ENCODE measurements around the gene CEBPE. TPM values are rescaled to one million over a fixed set of nuclear protein-coding genes. Genes with fewer than 3 reads are reported as not detected.

The CEBPE gene
- polyA plus RNA-seq, 1 donor from 2014 or later, result not detected

- Histone ChIP-seq H3K4me2 (ENCODE audit: low read length) (no peak overlapping the region), H2AFZ (ENCODE audit: low read depth, low read length) (no peak overlapping the region), H3K79me2 (replicated peaks; ENCODE audit: insufficient read depth, low read length) (no peaks in the 10 kb centered on the region), H3K9me2 (ENCODE audit: insufficient read depth, low read length) (no peaks in the 10 kb centered on the region), H3K9ac (ENCODE audit: low read length) (no peak overlapping the region), H3K9me3 (ENCODE audit: low read length) (no peaks in the 10 kb centered on the region), H3K36me3 (ENCODE audit: insufficient read depth, low read length) (no peaks in the 10 kb centered on the region), H3K27ac (ENCODE audit: low read length) (no peak overlapping the region), H3K27me3 (ENCODE audit: insufficient read depth, low read depth, low read length) (no peaks in the 10 kb centered on the region), H3K4me3 (ENCODE audit: low read length) (no peak overlapping the region), H4K20me1 (ENCODE audit: insufficient read depth) (no peaks in the 10 kb centered on the region), H3F3A (ENCODE audit: insufficient read depth, low read length, poor library complexity, severe bottlenecking) (no peaks in the 10 kb centered on the region)
- no peak for TF ChIP-seq EP300 (conservative IDR thresholded peaks at IDR 0.05; ENCODE audit: poor library complexity, severe bottlenecking)
- TF ChIP-seq POLR2AphosphoS5 (IDR thresholded peaks at IDR 0.05), result no peak
- no peak for TF ChIP-seq TAF1 (IDR thresholded peaks at IDR 0.05; ENCODE audit: low read depth)
These were observed 590 bp upstream of the CEBPE start for GRCh38 chr14:23119363-23120327.

- H4K20me1 ChIP-seq (ENCODE audit: insufficient read depth), result no peaks in the 10 kb centered on the region
- no peaks in the 10 kb centered on the region for H3K79me2 ChIP-seq (replicated peaks; ENCODE audit: insufficient read depth, low read length)
- no peak overlapping the region for H3K27ac ChIP-seq (ENCODE audit: low read length)
- no peak overlapping the region for H3K9ac ChIP-seq (ENCODE audit: low read length)
- H3K4me3 ChIP-seq (ENCODE audit: low read length), result no peak overlapping the region
- no peaks in the 10 kb centered on the region for H3F3A ChIP-seq (ENCODE audit: insufficient read depth, low read length, poor library complexity, severe bottlenecking)
- no peak overlapping the region for H2AFZ ChIP-seq (ENCODE audit: low read depth, low read length)
- no peaks in the 10 kb centered on the region for H3K9me2 ChIP-seq (ENCODE audit: insufficient read depth, low read length)
- H3K27me3 ChIP-seq (ENCODE audit: insufficient read depth, low read depth, low read length), result no peaks in the 10 kb centered on the region
- TF ChIP-seq EZH2 (IDR thresholded peaks at IDR 0.05; ENCODE audit: borderline replicate concordance, insufficient read depth, low read length, poor library complexity, severe bottlenecking), result no peak
- no peak for TF ChIP-seq TAF1 (IDR thresholded peaks at IDR 0.05; ENCODE audit: low read depth)
- TF ChIP-seq EP300 (conservative IDR thresholded peaks at IDR 0.05; ENCODE audit: poor library complexity, severe bottlenecking), result no peak
- TF ChIP-seq MXI1 (conservative IDR thresholded peaks at IDR 0.05; ENCODE audit: poor library complexity, severe bottlenecking), result no peak
- no peak for TF ChIP-seq CTCF (IDR thresholded peaks at IDR 0.05; ENCODE audit: poor library complexity, severe bottlenecking)
- no peak for TF ChIP-seq RAD21 (conservative IDR thresholded peaks at IDR 0.05)
- no peak for TF ChIP-seq SMC3 (conservative IDR thresholded peaks at IDR 0.05; ENCODE audit: poor library complexity)
- TF ChIP-seq REST (IDR thresholded peaks at IDR 0.05; ENCODE audit: borderline replicate concordance), result no peak
- TF ChIP-seq POLR2AphosphoS5 (IDR thresholded peaks at IDR 0.05), result no peak
- H3K36me3 ChIP-seq (ENCODE audit: insufficient read depth, low read length), result no peaks in the 10 kb centered on the region
- H3K9me3 ChIP-seq (ENCODE audit: low read length), result no peaks in the 10 kb centered on the region
- no peak overlapping the region for H3K4me2 ChIP-seq (ENCODE audit: low read length)
These were observed 1.6 kb downstream of the CEBPE start for GRCh38 chr14:23117371-23118020.
